Measurements from ENCODE around the gene NEURL1B.

DNA sequence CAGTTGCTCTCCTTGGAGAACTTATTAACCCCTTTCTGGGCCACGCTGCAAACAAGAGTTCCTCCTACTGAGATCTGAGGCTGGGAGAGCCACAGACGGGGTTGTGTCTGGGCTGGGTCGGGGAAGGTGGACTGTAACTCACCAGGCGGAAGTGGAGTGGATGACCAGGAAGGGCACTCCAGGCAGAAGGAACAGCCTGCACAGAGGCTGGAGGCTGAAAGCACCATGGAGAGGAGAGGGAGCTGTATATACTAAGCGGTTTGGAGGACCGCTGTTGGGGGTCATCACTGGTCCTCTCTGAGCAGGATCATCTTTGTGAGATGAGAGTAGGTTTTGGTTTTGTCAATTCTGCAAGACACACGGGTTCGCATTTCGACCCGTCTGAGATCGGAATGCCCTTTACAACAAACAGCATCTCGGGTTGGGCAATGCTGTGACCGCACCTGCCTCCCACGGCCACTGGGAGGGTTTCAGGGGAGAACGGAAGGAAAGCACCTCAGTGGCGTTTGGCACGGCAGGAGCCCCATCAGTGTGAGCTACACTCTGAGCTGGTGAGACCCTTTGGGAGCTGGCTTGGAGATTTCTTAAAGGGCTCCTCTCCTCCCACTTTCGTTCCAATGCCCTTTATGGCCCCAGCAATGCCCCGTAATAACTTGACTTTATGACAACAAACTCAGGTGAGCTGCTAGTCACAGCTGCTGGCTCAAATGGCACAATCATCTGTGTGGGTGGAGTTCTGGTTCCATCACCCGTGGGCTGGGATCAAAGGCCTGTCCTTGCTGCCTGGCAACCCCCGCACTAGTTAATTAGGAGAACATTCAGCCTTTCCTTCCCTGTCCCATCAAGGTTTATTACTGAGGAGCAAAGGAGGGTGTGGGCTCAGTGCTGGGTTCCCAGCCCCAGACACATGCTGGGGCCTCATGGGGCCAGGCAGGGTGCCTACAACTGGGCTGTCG is 18.7 kb upstream of the NEURL1B start:
- TF ChIP-seq, protein P1, sequence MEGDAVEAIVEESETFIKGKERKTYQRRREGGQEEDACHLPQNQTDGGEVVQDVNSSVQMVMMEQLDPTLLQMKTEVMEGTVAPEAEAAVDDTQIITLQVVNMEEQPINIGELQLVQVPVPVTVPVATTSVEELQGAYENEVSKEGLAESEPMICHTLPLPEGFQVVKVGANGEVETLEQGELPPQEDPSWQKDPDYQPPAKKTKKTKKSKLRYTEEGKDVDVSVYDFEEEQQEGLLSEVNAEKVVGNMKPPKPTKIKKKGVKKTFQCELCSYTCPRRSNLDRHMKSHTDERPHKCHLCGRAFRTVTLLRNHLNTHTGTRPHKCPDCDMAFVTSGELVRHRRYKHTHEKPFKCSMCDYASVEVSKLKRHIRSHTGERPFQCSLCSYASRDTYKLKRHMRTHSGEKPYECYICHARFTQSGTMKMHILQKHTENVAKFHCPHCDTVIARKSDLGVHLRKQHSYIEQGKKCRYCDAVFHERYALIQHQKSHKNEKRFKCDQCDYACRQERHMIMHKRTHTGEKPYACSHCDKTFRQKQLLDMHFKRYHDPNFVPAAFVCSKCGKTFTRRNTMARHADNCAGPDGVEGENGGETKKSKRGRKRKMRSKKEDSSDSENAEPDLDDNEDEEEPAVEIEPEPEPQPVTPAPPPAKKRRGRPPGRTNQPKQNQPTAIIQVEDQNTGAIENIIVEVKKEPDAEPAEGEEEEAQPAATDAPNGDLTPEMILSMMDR (IDR thresholded peaks at IDR 0.05; ENCODE audit: insufficient read depth, low read depth, low read length), result no peak
- TF ChIP-seq EZH2 (IDR thresholded peaks at IDR 0.05; ENCODE audit: insufficient read depth, low read length), result no peak
